Activated naive CD4-positive, alpha-beta T cell treated with anti-CD3 and anti-CD28 coated beads, Interleukin-2, amount 10 ng/mL, durations not matched to agents 7 days and 5 days (primary cell): Measurements from ENCODE around the gene PLIN3.
A peak's percentile ranks its signal among the peaks of the same experiment; 100 is the strongest.
"Not testable (repeated sequence)": the region's sequence is repeated elsewhere in the genome, so short reads cannot be mapped to it uniquely, and the experiment has no call there.

Experiments
- CTCF ChIA-PET: fragments of 350-600 bp; sonication (Branson Sonifier 250); formaldehyde crosslinking; loops from one replicate; lab custom pipeline; 2021; ENCODE audit warnings: antibody characterized with exemption; lab: Charles Lee
- DNase-seq: peaks from one replicate; pipeline ENCODE4 v3.0.0-alpha.2; 2020
- H3K27ac Mint-ChIP-seq: one replicate; pipeline ENCODE4 v1.8.0; 2021; ENCODE audit warnings: mild to moderate bottlenecking, moderate library complexity, mixed read lengths
- H3K27me3 Mint-ChIP-seq: one replicate; pipeline ENCODE4 v1.8.0; 2021; ENCODE audit warnings: mild to moderate bottlenecking, mixed read lengths
- H3K36me3 Mint-ChIP-seq: one replicate; pipeline ENCODE4 v1.8.0; 2021; ENCODE audit warnings: mixed read lengths
- H3K4me1 Mint-ChIP-seq: one replicate; pipeline ENCODE4 v1.8.0; 2021; ENCODE audit warnings: mixed read lengths
- H3K4me3 Mint-ChIP-seq: one replicate; pipeline ENCODE4 v1.8.0; 2021; ENCODE audit warnings: mild to moderate bottlenecking, moderate library complexity, mixed read lengths
- H3K9me3 Mint-ChIP-seq: one replicate; pipeline ENCODE4 v1.8.0; 2021; ENCODE audit warnings: mixed read lengths

Gene PLIN3

DNA sequence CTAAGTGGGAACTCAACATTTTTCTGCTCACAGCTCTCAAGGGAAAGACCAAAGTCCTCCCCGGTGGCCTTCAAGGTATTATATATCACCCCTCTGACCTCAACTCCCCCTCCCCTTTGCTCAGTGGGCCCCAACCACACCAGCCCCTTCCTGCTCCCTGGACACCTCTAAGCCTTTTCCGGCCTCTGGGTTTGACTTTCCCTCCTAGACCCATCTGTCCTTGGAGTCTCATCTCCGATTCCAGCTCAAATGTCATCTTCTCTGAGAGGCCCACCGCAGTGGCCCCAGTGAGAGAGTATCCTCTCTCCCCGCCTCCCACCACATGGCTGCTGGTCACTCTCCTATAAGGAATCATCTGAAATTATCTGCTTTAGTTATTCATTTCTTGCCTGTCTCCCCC lies 40.9 kb upstream of the PLIN3 start:
- Mint-ChIP-seq H3K4me3 (peak overlapping the region; percentile 50), H3K27ac (no peak overlapping the region), H3K4me1 (peaks cover 35% of the 10 kb centered on the region), H3K27me3 (peaks cover 5% of the 10 kb centered on the region), H3K9me3 (no peaks in the 10 kb centered on the region), H3K36me3 (peaks cover 26% of the 10 kb centered on the region)
- CTCF ChIA-PET, result interaction anchor here (1.0 to 1.5 kb wide), 3 partner anchors 35 to 42 kb away, joined by 3 to 5 read pairs (median 3); no protein-coding TSS in a partner anchor
- no peak for DNase-seq

GRCh38 chr19:4906963-4907362 lies 39.5 kb upstream of the PLIN3 start:
- Mint-ChIP-seq H3K36me3 (peaks cover 12% of the 10 kb centered on the region), H3K4me3 (no peak overlapping the region), H3K9me3 (no peaks in the 10 kb centered on the region), H3K27ac (no peak overlapping the region), H3K27me3 (peaks cover 5% of the 10 kb centered on the region), H3K4me1 (peaks cover 21% of the 10 kb centered on the region)
- CTCF ChIA-PET, result interaction anchor here (0.9 to 1.5 kb wide), 2 partner anchors 34 to 97 kb away, joined by 4 to 5 read pairs; no protein-coding TSS in a partner anchor
- no peak for DNase-seq

- Mint-ChIP-seq H3K36me3 (no peaks in the 10 kb centered on the region), H3K27ac (no peak overlapping the region), H3K4me1 (peaks cover 8% of the 10 kb centered on the region), H3K4me3 (no peak overlapping the region), H3K27me3 (peaks cover 5% of the 10 kb centered on the region), H3K9me3 (no peaks in the 10 kb centered on the region)
- DNase-seq, result no peak
- CTCF ChIA-PET, result interaction anchor here (0.6 kb wide), 1 partner anchor 10 kb away, joined by 3 read pairs; no protein-coding TSS in a partner anchor
These were observed 37.0 kb upstream of the PLIN3 start for GRCh38 chr19:4904481-4904880.

DNA sequence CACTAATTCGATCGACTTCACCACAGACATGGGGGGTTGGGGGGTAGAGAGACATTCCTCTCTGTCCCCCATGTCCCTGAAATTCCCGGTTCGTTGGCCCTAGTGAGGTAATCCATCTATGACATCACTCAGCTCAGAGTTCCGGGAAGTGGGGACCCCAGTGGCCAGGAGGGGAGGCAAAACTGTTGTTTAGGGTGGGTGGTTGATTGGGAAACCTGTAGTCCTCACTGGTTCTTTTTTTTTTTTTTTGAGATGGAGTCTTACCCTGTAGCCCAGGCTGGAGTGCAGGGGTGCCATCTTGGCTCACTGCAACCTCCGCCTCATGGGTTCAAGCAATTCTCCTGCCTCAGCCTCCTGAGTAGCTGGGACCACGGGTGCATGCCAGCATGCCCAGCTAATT lies 35.3 kb upstream of the PLIN3 start, which contains the start of gene ARRDC5:
Gene ARRDC5, minus strand, starts transcription at position 101 of the 400 bp plus-strand sequence. Its CDS starts 71 bp downstream, at position 30.
- Mint-ChIP-seq H3K36me3 (no peaks in the 10 kb centered on the region), H3K27me3 (peaks cover 5% of the 10 kb centered on the region), H3K27ac (peak within 1 kb of the TSS; percentile 24), H3K9me3 (no peaks in the 10 kb centered on the region), H3K4me1 (no peaks in the 10 kb centered on the region), H3K4me3 (no peak within 1 kb of the TSS)
- CTCF ChIA-PET, result interaction anchor here (1.1 kb wide), 1 partner anchor 9 kb away, joined by 4 read pairs; no protein-coding TSS in a partner anchor
- no peak for DNase-seq

DNA sequence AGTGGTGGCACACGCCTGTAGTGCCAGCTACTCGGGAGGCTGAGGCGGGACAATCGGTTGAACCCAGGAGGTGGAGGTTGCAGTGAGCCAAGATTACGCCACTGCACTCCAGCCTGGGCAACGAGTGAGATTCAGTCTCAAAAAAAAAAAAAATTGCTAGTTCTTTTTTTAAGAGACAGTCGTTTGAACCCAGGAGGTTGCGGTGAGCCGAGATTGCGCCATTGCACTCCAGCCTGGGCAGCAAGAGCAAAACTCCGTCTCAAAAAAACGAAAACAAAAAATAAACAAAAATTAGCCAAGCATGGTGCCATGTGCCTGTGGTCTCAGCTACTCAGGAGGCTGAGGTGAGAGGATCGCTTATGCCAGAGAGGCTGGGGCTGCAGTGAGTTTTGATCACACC lies 33.4 kb upstream of the PLIN3 start:
- H3K4me3 Mint-ChIP-seq, H3K36me3 Mint-ChIP-seq, H3K27ac Mint-ChIP-seq, H3K9me3 Mint-ChIP-seq, CTCF ChIA-PET, DNase-seq, H3K4me1 Mint-ChIP-seq, H3K27me3 Mint-ChIP-seq: not testable (repeated sequence)

DNA sequence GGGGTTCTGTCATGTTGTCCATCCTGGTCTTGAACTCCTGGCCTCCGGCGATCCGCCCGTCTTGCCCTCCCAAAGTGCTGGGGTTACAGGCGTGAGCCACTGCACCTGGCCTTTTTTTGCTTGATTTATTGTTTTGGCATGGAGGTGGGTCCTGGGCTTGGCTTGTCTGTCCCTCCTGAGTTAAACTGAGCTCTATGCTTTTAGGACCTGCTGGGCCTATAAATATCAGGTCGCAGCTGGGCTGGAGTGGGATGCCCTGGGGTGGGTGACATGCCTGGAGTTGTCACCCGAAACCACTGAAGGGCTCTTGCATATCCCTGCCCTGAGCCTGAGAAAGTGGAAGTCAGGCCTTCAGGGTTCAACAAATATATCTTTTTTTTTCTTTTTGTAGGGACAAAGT lies 29.7 kb upstream of the PLIN3 start:
- Mint-ChIP-seq H3K4me3 (no peak overlapping the region), H3K27me3 (no peaks in the 10 kb centered on the region), H3K36me3 (no peaks in the 10 kb centered on the region), H3K9me3 (no peaks in the 10 kb centered on the region), H3K27ac (no peak overlapping the region), H3K4me1 (no peaks in the 10 kb centered on the region)
- CTCF ChIA-PET, result no interaction called here
- no peak for DNase-seq

DNA sequence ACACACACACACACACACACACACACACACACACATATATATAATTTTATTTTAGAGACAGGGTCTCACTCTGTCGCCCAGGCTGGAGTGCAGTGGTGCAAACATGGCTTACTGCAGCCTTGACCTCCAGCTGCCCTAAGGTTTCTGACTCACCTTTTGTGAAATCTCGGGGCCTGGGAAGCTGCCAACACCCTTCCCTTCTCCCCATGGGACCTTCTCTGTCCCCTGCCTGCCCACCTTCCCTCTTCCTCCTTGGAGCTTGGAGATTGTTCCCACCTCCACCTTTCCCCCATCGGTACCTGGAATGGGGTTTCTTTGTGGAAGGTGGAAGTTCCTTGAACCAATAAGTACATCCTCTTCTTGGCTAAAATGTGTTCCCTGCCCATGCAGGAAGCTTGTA lies 28.9 kb upstream of the PLIN3 start:
- DNase-seq, result no peak
- Mint-ChIP-seq H3K27ac (no peak overlapping the region), H3K9me3 (no peaks in the 10 kb centered on the region), H3K4me3 (no peak overlapping the region), H3K4me1 (no peaks in the 10 kb centered on the region), H3K27me3 (no peaks in the 10 kb centered on the region), H3K36me3 (no peaks in the 10 kb centered on the region)
- CTCF ChIA-PET, result no interaction called here

DNA sequence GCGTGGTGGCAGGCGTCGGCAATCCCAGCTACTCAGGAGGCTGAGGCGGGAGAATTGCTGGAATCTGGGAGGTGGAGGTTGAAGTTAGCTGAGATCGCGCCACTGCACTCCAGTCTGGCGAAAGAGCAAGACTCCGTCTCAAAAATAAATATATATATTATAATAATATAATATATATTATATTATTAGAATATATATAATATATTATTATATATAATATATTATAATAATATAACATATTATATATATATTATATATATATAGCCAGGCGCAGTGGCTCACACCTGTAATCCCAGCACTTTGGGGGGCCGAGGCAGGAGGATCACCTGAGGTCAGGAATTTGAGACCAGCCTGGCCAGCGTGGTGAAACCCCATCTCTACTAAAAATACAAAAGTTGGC lies 25.5 kb upstream of the PLIN3 start:
- H3K36me3 Mint-ChIP-seq, H3K27ac Mint-ChIP-seq, H3K9me3 Mint-ChIP-seq, H3K4me1 Mint-ChIP-seq, H3K4me3 Mint-ChIP-seq, CTCF ChIA-PET, DNase-seq, H3K27me3 Mint-ChIP-seq: not testable (repeated sequence)

GRCh38 chr19:4891066-4891465 lies 23.6 kb upstream of the PLIN3 start:
- no peak for DNase-seq
- no peaks in the 10 kb centered on the region for H3K9me3 Mint-ChIP-seq
- CTCF ChIA-PET, result no interaction called here
- no peak overlapping the region for H3K27ac Mint-ChIP-seq
- no peaks in the 10 kb centered on the region for H3K27me3 Mint-ChIP-seq
- no peaks in the 10 kb centered on the region for H3K4me1 Mint-ChIP-seq
- H3K4me3 Mint-ChIP-seq, result no peak overlapping the region
- H3K36me3 Mint-ChIP-seq, result no peaks in the 10 kb centered on the region

- H3K27me3 Mint-ChIP-seq, result no peaks in the 10 kb centered on the region
- CTCF ChIA-PET, result no interaction called here
- no peak overlapping the region for H3K27ac Mint-ChIP-seq
- H3K9me3 Mint-ChIP-seq, result no peaks in the 10 kb centered on the region
- no peak overlapping the region for H3K4me3 Mint-ChIP-seq
- no peak for DNase-seq
- H3K36me3 Mint-ChIP-seq, result no peaks in the 10 kb centered on the region
- H3K4me1 Mint-ChIP-seq, result no peaks in the 10 kb centered on the region
These were observed 21.8 kb upstream of the PLIN3 start for GRCh38 chr19:4889034-4889815.

GRCh38 chr19:4887803-4888202 lies 20.3 kb upstream of the PLIN3 start:
- CTCF ChIA-PET, H3K27me3 Mint-ChIP-seq: not testable (repeated sequence)

DNA sequence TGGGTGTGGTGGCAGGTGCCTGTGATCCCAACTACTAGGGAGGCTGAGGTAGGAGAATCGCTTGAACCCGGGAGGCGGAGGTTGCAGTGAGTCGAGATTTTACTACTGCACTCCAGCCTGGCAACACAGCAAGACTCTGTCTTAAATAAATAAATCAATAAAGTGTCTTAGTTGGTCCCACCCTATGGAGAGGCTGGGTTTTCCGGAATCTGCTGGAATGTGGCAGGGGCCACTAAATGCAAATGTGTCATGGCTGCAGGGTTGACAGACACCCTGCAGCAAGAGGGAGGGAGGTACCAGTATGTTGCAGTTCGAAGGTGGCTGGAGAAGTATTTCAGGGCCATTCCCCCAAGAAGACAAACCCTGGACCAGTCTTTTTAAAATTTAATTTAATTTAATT lies 17.5 kb upstream of the PLIN3 start:
- H3K27ac Mint-ChIP-seq, H3K27me3 Mint-ChIP-seq, H3K36me3 Mint-ChIP-seq, H3K4me1 Mint-ChIP-seq, CTCF ChIA-PET, H3K9me3 Mint-ChIP-seq, H3K4me3 Mint-ChIP-seq, DNase-seq: not testable (repeated sequence)

More at GRCh38 chr19:4887803-4888202, 20.3 kb upstream of the PLIN3 start:
- H3K4me3 Mint-ChIP-seq, H3K36me3 Mint-ChIP-seq, H3K27ac Mint-ChIP-seq, DNase-seq, H3K4me1 Mint-ChIP-seq, H3K9me3 Mint-ChIP-seq: not testable (repeated sequence)

- CTCF ChIA-PET, H3K36me3 Mint-ChIP-seq, H3K27ac Mint-ChIP-seq, H3K4me1 Mint-ChIP-seq, H3K9me3 Mint-ChIP-seq, H3K4me3 Mint-ChIP-seq, DNase-seq: not testable (repeated sequence)
- peaks cover 15% of the 10 kb centered on the region for H3K27me3 Mint-ChIP-seq
These were observed 15.4 kb upstream of the PLIN3 start for GRCh38 chr19:4882874-4883273.

- Mint-ChIP-seq H3K27ac (no peak overlapping the region), H3K4me3 (no peak overlapping the region)
These were observed 11.6 kb upstream of the PLIN3 start for GRCh38 chr19:4879041-4879440.

DNA sequence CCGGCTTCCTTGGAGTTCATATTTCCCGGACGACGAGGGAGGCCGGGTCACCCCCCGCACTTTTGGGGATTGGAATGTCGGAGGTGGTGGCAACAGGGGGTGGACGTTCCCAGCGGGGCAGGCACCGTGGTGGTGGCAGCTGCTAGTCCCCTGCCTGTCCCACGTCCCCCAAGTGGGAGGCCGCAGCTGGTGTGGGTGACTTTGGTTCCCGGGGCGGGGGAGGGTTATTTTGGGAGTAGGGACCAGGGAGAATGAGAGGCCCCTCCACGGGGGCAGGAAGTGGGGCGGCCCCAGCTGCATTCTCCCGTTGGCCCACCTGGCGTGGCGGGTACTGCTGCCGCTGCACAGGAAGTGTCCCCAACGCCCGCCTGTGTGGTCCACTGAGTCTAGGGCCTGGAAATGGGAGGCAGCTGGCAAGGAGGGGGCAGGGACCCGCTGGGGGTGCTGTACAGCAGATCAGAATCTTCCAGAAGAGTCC lies 11.1 kb upstream of the PLIN3 start:
- CTCF ChIA-PET, result interaction anchor here (0.9 kb wide), 1 partner anchor 10 kb away, joined by 3 read pairs; no protein-coding TSS in a partner anchor
- no peaks in the 10 kb centered on the region for H3K9me3 Mint-ChIP-seq
- H3K27ac Mint-ChIP-seq, result no peak overlapping the region

More at GRCh38 chr19:4879041-4879440, 11.6 kb upstream of the PLIN3 start:
- DNase-seq, result no peak
- Mint-ChIP-seq H3K4me1 (peaks cover 6% of the 10 kb centered on the region), H3K36me3 (no peaks in the 10 kb centered on the region), H3K27me3 (peaks cover 22% of the 10 kb centered on the region), H3K9me3 (no peaks in the 10 kb centered on the region)
- CTCF ChIA-PET, result interaction anchor here (0.9 kb wide), 1 partner anchor 11 kb away, joined by 3 read pairs; no protein-coding TSS in a partner anchor

More for the DNA sequence above, 11.1 kb upstream of the PLIN3 start:
- peaks cover 6% of the 10 kb centered on the region for H3K4me1 Mint-ChIP-seq
- H3K27me3 Mint-ChIP-seq, result peaks cover 26% of the 10 kb centered on the region
- no peaks in the 10 kb centered on the region for H3K36me3 Mint-ChIP-seq
- no peak for DNase-seq
- H3K4me3 Mint-ChIP-seq, result no peak overlapping the region
